Measurements from ENCODE around the gene MAGI2. TPM values are rescaled to one million over a fixed set of nuclear protein-coding genes. Genes with fewer than 3 reads are reported as not detected.

Gene MAGI2
- total and polyA plus RNA-seq, 2 donors (not counting 3 experiments of a cell fraction or from before 2014, with no cell fraction given): 0.28 to 6.0 TPM

DNA sequence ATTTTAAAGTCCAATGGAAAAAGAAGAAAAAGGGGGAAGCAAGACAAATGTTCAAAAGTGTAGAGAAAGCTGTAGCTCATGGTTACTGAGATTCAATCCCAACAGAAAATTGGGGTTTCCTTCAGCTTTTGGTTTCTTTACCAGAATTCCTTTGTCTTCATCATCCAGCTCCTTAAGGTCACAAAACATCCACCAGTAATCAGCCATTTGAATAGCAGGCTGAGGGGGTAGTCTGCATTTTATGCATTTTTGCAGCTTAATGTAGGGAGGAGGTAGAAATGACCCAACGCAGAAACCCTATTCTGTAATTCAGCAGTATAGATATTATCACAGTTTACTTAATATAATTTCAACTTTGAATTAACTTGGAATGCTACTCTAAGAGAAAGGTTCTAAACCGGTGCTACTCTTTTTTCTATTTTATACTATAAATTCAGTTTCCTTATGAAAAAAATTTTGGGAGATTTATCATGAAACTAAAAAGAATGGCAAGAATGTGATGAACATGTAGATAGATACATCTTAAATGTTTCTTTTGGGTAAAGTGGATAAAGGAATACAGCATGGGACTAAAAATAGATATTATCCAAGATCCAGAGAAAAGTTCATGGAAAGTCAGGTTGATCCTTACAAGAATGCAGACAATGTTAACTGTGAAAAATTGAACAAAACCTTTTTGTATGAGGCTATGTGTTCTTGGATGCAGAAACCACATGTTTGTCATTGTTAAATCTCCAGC is 1058.0 kb downstream of the MAGI2 start:
- no TSS peak for BruUV-seq (replicated peaks)
- Histone ChIP-seq H3K79me2 (ENCODE audit: control insufficient read depth, insufficient read depth, low read length) (no peaks in the 10 kb centered on the region), H3K9me1 (replicated peaks; ENCODE audit: control insufficient read depth, extremely low read depth, insufficient read depth, low read length) (no peaks in the 10 kb centered on the region), H2AFZ (ENCODE audit: low read depth, low read length) (no peak overlapping the region), H3K9ac (replicated peaks; ENCODE audit: extremely low read depth, insufficient read depth, low read length) (no peak overlapping the region), H3K4me1 (ENCODE audit: control insufficient read depth, extremely low read depth, insufficient read depth, low read length) (no peaks in the 10 kb centered on the region), H3K27me3 (ENCODE audit: control insufficient read depth in 2 of 2, insufficient read depth in 2 of 2, low read length in 2 of 2) (no peaks in the 10 kb centered on the region), H3K4me3 (replicated peaks in 1 of 3; ENCODE audit: insufficient read depth in 1 of 3, low read depth in 1 of 3, low read length in 3 of 3) (no peak overlapping the region), H3K4me2 (ENCODE audit: insufficient read depth, low read length) (no peak overlapping the region), H3K9me3 (replicated peaks; ENCODE audit: control insufficient read depth, insufficient read depth, low read length) (no peaks in the 10 kb centered on the region), H3K36me3 (ENCODE audit: control insufficient read depth in 2 of 2, extremely low read depth in 1 of 2, insufficient read depth in 2 of 2, low read length in 2 of 2) (no peaks in the 10 kb centered on the region), H3K27ac (ENCODE audit: insufficient read depth, low read depth, low read length) (no peak overlapping the region), H4K20me1 (replicated peaks; ENCODE audit: control insufficient read depth, extremely low read depth, insufficient read depth, low read length) (no peaks in the 10 kb centered on the region)
- dilution Hi-C loops (cut with MboI; ENCODE audit: extremely low pct_ligation_motif_present, low sequenced_read_pairs): no loop called here
- intact Hi-C loops (cut with micrococcal nuclease): no loop called here
- FAIRE-seq (no peak), DNase-seq (ENCODE audit: low read depth, low spot score) (no peak)
- ChIA-PET CTCF (no interaction called here), POLR2A (no interaction called here)
- no peak for TF ChIP-seq CTCF (IDR thresholded peaks at IDR 0.05; ENCODE audit: extremely low read depth in 1 of 2, insufficient read depth in 1 of 2, low read depth in 1 of 2, low read length in 2 of 2)
- TF ChIP-seq MAX (IDR thresholded peaks at IDR 0.05; ENCODE audit: insufficient read depth, insufficient read length): no peak
- TF ChIP-seq GATA2 (IDR thresholded peaks at IDR 0.05; ENCODE audit: insufficient read depth, insufficient read length, low read depth, low read length): no peak
- no peak for TF ChIP-seq JUN (IDR thresholded peaks at IDR 0.05; ENCODE audit: borderline replicate concordance, insufficient read depth, insufficient read length, low read depth)

GRCh38 chr7:78389022-78389421 is 1064.4 kb downstream of the MAGI2 start:
- TF ChIP-seq MYC (IDR thresholded peaks at IDR 0.05; ENCODE audit: low read depth, low read length) (no peak), EZH2 (IDR thresholded peaks at IDR 0.05; ENCODE audit: borderline replicate concordance, low read depth, low read length, severe bottlenecking) (no peak), CTCF (IDR thresholded peaks at IDR 0.05; ENCODE audit: extremely low read depth in 1 of 2, insufficient read depth in 1 of 2, low read depth in 1 of 2, low read length in 2 of 2) (no peak), POLR2A (IDR thresholded peaks at IDR 0.05; ENCODE audit: low read depth, low read length) (no peak), GATA2 (IDR thresholded peaks at IDR 0.05; ENCODE audit: insufficient read depth, insufficient read length, low read depth, low read length) (no peak), POLR2AphosphoS5 (IDR thresholded peaks at IDR 0.05; ENCODE audit: insufficient read depth, low read depth, low read length) (no peak), MAX (IDR thresholded peaks at IDR 0.05; ENCODE audit: insufficient read depth, insufficient read length) (no peak), JUN (IDR thresholded peaks at IDR 0.05; ENCODE audit: borderline replicate concordance, insufficient read depth, insufficient read length, low read depth) (no peak), FOS (IDR thresholded peaks at IDR 0.05; ENCODE audit: borderline replicate concordance, insufficient read depth, low read length) (no peak)
- intact Hi-C loops (cut with micrococcal nuclease): no loop called here
- Histone ChIP-seq H3K79me2 (ENCODE audit: control insufficient read depth, insufficient read depth, low read length) (no peaks in the 10 kb centered on the region), H3K9me1 (replicated peaks; ENCODE audit: control insufficient read depth, extremely low read depth, insufficient read depth, low read length) (no peaks in the 10 kb centered on the region), H3K4me3 (replicated peaks in 1 of 3; ENCODE audit: insufficient read depth in 1 of 3, low read depth in 1 of 3, low read length in 3 of 3) (no peak overlapping the region), H3K36me3 (ENCODE audit: control insufficient read depth in 2 of 2, extremely low read depth in 1 of 2, insufficient read depth in 2 of 2, low read length in 2 of 2) (no peaks in the 10 kb centered on the region), H3K9ac (replicated peaks; ENCODE audit: extremely low read depth, insufficient read depth, low read length) (no peak overlapping the region), H3K27ac (ENCODE audit: insufficient read depth, low read depth, low read length) (no peak overlapping the region), H3K9me3 (replicated peaks; ENCODE audit: control insufficient read depth, insufficient read depth, low read length) (no peaks in the 10 kb centered on the region), H3K4me2 (ENCODE audit: insufficient read depth, low read length) (no peak overlapping the region), H2AFZ (ENCODE audit: low read depth, low read length) (no peak overlapping the region), H4K20me1 (replicated peaks; ENCODE audit: control insufficient read depth, extremely low read depth, insufficient read depth, low read length) (no peaks in the 10 kb centered on the region), H3K4me1 (ENCODE audit: control insufficient read depth, extremely low read depth, insufficient read depth, low read length) (no peaks in the 10 kb centered on the region), H3K27me3 (ENCODE audit: control insufficient read depth in 2 of 2, insufficient read depth in 2 of 2, low read length in 2 of 2) (no peaks in the 10 kb centered on the region)
- CTCF ChIA-PET: interaction anchor here (0.9 kb wide), 1 partner anchor 10 kb away, joined by 3 read pairs; no protein-coding TSS in a partner anchor
- no TSS peak for BruUV-seq (replicated peaks)
- POLR2A ChIA-PET: no interaction called here
- DNase-seq (ENCODE audit: low read depth, low spot score): no peak
- dilution Hi-C loops (cut with MboI; ENCODE audit: extremely low pct_ligation_motif_present, low sequenced_read_pairs): no loop called here
- FAIRE-seq: no peak
